ENCODE results near the gene SLC25A21.

SLC25A21 gene

GRCh38 chr14:36835128-36835527, 337.3 kb downstream of the SLC25A21 start (continued):
- TF ChIP-seq ZNF513 (tag by site-specific recombination; IDR thresholded peaks at IDR 0.05) (peak; percentile 78), ZFHX2 (tag by site-specific recombination; conservative IDR thresholded peaks at IDR 0.05) (peak; percentile 96), HOXD13 (CRISPR knock-in tag; IDR thresholded peaks at IDR 0.05; ENCODE audit: borderline replicate concordance) (peak; percentile 98), ZNF626 (tag by site-specific recombination; IDR thresholded peaks at IDR 0.05) (no peak), REPIN1 (tag by site-specific recombination; IDR thresholded peaks at IDR 0.05; ENCODE audit: low read depth) (peak; percentile 45; the same call in 1 of the 2 replicates), ZBTB48 (tag by site-specific recombination; IDR thresholded peaks at IDR 0.05) (peak; percentile 88), ZNF76 (tag by site-specific recombination; IDR thresholded peaks at IDR 0.05; ENCODE audit: borderline replicate concordance, low read depth) (peak; percentile 71), ZNF548 (tag by site-specific recombination; IDR thresholded peaks at IDR 0.05) (no peak), SCRT2 (tag by site-specific recombination; IDR thresholded peaks at IDR 0.05) (peak; percentile 79), ZNF398 (tag by site-specific recombination; IDR thresholded peaks at IDR 0.05) (peak; percentile 81), ZNF48 (tag by site-specific recombination; IDR thresholded peaks at IDR 0.05) (no peak), ZNF707 (tag by site-specific recombination; IDR thresholded peaks at IDR 0.05) (no peak), ZNF558 (tag by site-specific recombination; IDR thresholded peaks at IDR 0.05) (peak; percentile 82; the same call in 1 of the 2 replicates), ZNF324 (tag by site-specific recombination; IDR thresholded peaks at IDR 0.05) (peak; percentile 96), HOXA7 (CRISPR knock-in tag; IDR thresholded peaks at IDR 0.05; ENCODE audit: borderline replicate concordance) (no peak), KLF10 (tag by site-specific recombination; IDR thresholded peaks at IDR 0.05) (peak; percentile 94), GFI1B (tag by site-specific recombination; IDR thresholded peaks at IDR 0.05) (peak; percentile 97), ZNF394 (tag by site-specific recombination; IDR thresholded peaks at IDR 0.05; ENCODE audit: borderline replicate concordance) (peak; percentile 93), ZBTB6 (tag by site-specific recombination; IDR thresholded peaks at IDR 0.05) (no peak), MZF1 (tag by site-specific recombination; IDR thresholded peaks at IDR 0.05; ENCODE audit: borderline replicate concordance) (peak; percentile 92; the same call in 1 of the 2 replicates), ZNF585B (tag by site-specific recombination; IDR thresholded peaks at IDR 0.05) (peak; percentile 19; the same call in 1 of the 2 replicates), KLF1 (tag by site-specific recombination; IDR thresholded peaks at IDR 0.05) (peak; percentile 41), EGR2 (tag by site-specific recombination; IDR thresholded peaks at IDR 0.05; ENCODE audit: low read depth) (peak; percentile 95), ZNF664 (tag by site-specific recombination; IDR thresholded peaks at IDR 0.05) (peak; percentile 80; the same call in 1 of the 2 replicates), ZNF561 (tag by site-specific recombination; IDR thresholded peaks at IDR 0.05; ENCODE audit: borderline replicate concordance) (peak; percentile 98), INSM2 (tag by site-specific recombination; IDR thresholded peaks at IDR 0.05) (peak; percentile 96), OSR2 (tag by site-specific recombination; IDR thresholded peaks at IDR 0.05) (peak; percentile 100), PATZ1 (tag by site-specific recombination; IDR thresholded peaks at IDR 0.05) (peak; percentile 93; the same call in 1 of the 2 replicates), AEBP2 (tag by site-specific recombination; IDR thresholded peaks at IDR 0.05; ENCODE audit: borderline replicate concordance) (0 out of 2 replicates have a peak, but pooled peaks have one; percentile 22), ZNF10 (tag by site-specific recombination; IDR thresholded peaks at IDR 0.05) (peak; percentile 89), ZNF600 (tag by site-specific recombination; IDR thresholded peaks at IDR 0.05) (peak; percentile 30; the same call in 1 of the 2 replicates), ZNF670 (tag by site-specific recombination; IDR thresholded peaks at IDR 0.05; ENCODE audit: low read depth) (no peak)
